ENCODE measurements around the gene CEBPA. TPM values are rescaled to one million over a fixed set of nuclear protein-coding genes. Genes with fewer than 3 reads are reported as not detected.

Gene CEBPA
- total and polyA plus RNA-seq, 2 donors (not counting 1 experiment from before 2014, with no cell fraction given), result 0.17 TPM; not detected in 1

DNA sequence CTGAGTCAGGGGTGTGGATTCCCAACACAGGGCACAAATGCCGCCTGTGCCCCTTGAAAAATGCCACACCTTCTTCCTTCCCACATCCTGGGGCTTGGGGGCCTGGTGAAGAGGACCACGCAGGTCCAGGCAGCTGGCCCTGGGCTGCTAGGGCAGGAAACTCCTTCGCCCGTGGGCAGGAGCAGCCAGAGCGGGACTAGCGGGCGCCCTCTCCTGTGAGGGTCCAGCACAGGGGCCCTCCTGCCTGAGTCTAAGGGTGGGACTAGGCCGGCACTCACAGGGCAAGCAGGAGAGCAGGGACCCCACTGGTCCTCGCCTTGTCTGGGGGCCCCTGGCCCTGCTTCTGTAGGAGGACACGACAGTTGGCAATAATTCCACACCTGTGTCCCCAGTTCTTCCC, 7.5 kb upstream of the CEBPA start:
- DNase-seq (ENCODE audit: low read depth in 2 of 2), result no peak
- Histone ChIP-seq H3K27ac (ENCODE audit: insufficient read depth, low read length) (no peak overlapping the region), H3K27me3 (ENCODE audit: control insufficient read depth, insufficient read depth, low read length) (peaks cover 4% of the 10 kb centered on the region), H3K36me3 (ENCODE audit: control insufficient read depth, insufficient read depth, low read length) (no peaks in the 10 kb centered on the region), H3K9ac (ENCODE audit: insufficient read depth, low read length) (no peak overlapping the region), H3K4me1 (ENCODE audit: control insufficient read depth, extremely low read depth, insufficient read depth, low read length) (no peaks in the 10 kb centered on the region), H3K4me3 (replicated peaks in 1 of 4; ENCODE audit: control extremely low read depth in 1 of 4, insufficient read depth in 1 of 4, low read depth in 3 of 4, low read length in 4 of 4) (no peak overlapping the region), H3K4me2 (ENCODE audit: extremely low read depth, insufficient read depth, low read length) (no peak overlapping the region), H4K20me1 (ENCODE audit: control insufficient read depth, extremely low read depth, insufficient read depth, low read length) (no peaks in the 10 kb centered on the region), H3K9me3 (ENCODE audit: control insufficient read depth, insufficient read depth, low read depth, low read length) (no peaks in the 10 kb centered on the region), H3K79me2 (ENCODE audit: control insufficient read depth, insufficient read depth, low read length) (no peaks in the 10 kb centered on the region), H2AFZ (ENCODE audit: low read length) (no peak overlapping the region)
- TF ChIP-seq, protein P1, sequence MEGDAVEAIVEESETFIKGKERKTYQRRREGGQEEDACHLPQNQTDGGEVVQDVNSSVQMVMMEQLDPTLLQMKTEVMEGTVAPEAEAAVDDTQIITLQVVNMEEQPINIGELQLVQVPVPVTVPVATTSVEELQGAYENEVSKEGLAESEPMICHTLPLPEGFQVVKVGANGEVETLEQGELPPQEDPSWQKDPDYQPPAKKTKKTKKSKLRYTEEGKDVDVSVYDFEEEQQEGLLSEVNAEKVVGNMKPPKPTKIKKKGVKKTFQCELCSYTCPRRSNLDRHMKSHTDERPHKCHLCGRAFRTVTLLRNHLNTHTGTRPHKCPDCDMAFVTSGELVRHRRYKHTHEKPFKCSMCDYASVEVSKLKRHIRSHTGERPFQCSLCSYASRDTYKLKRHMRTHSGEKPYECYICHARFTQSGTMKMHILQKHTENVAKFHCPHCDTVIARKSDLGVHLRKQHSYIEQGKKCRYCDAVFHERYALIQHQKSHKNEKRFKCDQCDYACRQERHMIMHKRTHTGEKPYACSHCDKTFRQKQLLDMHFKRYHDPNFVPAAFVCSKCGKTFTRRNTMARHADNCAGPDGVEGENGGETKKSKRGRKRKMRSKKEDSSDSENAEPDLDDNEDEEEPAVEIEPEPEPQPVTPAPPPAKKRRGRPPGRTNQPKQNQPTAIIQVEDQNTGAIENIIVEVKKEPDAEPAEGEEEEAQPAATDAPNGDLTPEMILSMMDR (conservative IDR thresholded peaks at IDR 0.05 in 1 of 2, IDR thresholded peaks at IDR 0.05 in 1 of 2; ENCODE audit: low read depth in 1 of 2, low read length in 2 of 2), result no peak
- no peak for TF ChIP-seq EZH2 (IDR thresholded peaks at IDR 0.05; ENCODE audit: low read length, missing control alignments)

DNA sequence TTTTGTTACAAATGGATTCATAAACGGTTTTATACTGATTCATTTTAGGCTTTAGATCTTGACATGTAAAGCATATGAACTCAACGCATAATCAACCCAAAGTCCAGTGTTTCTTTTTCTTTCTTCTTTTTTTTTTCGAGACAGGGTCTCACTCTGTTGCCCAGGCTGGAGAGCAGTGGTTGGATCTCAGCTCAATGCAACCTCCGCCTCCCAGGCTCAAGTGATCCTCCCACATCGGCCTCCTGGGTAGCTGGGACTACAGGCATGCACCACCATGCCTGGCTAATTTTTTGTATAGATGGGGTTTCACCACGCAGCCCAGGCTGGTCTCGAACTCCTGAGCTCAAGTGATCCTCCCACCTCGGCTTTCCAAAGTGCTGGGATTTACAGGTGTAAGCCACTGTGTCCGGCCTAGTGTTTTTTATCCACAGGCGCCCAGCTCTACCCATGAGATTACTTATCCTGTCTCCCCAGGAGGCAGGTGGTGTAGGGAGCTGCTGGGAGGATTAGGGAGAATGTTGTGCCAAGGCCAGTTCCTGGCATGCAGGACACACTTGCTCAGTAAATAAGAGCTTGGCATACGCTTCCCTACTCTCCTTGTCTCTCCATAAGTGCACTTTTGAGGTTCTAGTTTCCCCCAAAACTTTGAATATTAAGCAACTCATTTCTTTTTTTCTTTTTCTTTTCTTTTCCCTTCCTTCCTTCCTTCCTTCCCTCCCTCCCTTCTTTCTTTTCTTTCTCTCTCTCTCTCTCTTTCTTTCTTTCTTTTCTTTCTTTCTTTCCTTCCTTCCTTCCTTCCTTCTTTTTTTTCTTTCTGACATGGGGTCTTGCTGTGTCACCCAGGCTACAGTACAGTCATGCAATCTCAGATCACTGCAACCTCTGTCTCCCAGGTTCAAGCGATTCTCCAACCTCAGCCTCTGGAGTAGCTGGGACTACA, 4.8 kb upstream of the CEBPA start:
- no peak overlapping the region for H2AFZ ChIP-seq (ENCODE audit: low read length)
- no peak for TF ChIP-seq EZH2 (IDR thresholded peaks at IDR 0.05; ENCODE audit: low read length, missing control alignments)
- TF ChIP-seq, protein P1 (conservative IDR thresholded peaks at IDR 0.05 in 1 of 2, IDR thresholded peaks at IDR 0.05 in 1 of 2; ENCODE audit: low read depth in 1 of 2, low read length in 2 of 2), result no peak
- no peak overlapping the region for H3K4me2 ChIP-seq (ENCODE audit: extremely low read depth, insufficient read depth, low read length)
- no peak overlapping the region for H3K4me3 ChIP-seq (replicated peaks in 1 of 4; ENCODE audit: control extremely low read depth in 1 of 4, insufficient read depth in 1 of 4, low read depth in 3 of 4, low read length in 4 of 4)
- no peaks in the 10 kb centered on the region for H3K4me1 ChIP-seq (ENCODE audit: control insufficient read depth, extremely low read depth, insufficient read depth, low read length)
- no peak overlapping the region for H3K9ac ChIP-seq (ENCODE audit: insufficient read depth, low read length)
- H3K79me2 ChIP-seq (ENCODE audit: control insufficient read depth, insufficient read depth, low read length), result no peaks in the 10 kb centered on the region
- no peaks in the 10 kb centered on the region for H3K9me3 ChIP-seq (ENCODE audit: control insufficient read depth, insufficient read depth, low read depth, low read length)
- no peak overlapping the region for H3K27ac ChIP-seq (ENCODE audit: insufficient read depth, low read length)
- peaks cover 17% of the 10 kb centered on the region for H3K27me3 ChIP-seq (ENCODE audit: control insufficient read depth, insufficient read depth, low read length)
- H4K20me1 ChIP-seq (ENCODE audit: control insufficient read depth, extremely low read depth, insufficient read depth, low read length), result no peaks in the 10 kb centered on the region
- DNase-seq (ENCODE audit: low read depth in 2 of 2), result no peak
- H3K36me3 ChIP-seq (ENCODE audit: control insufficient read depth, insufficient read depth, low read length), result no peaks in the 10 kb centered on the region

DNA sequence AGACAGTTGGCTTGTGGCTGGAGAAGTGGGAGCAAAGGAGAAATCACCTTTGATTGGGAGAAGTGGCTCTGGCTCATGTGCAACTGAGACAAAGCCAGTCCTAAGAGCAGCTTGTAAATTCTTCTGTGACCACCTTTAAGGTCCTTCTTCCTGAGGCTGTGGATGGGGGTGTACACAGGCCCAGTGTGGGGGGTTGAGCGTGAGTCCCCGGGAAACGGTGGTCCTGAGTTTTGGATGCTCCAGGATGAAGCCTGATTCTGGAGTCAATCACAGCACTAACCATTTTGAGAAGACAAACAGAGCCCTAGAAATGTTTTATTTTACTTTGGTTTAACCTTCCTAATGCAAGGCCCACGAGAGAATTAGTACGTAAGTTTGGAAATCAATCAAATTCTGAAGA, 3.9 kb upstream of the CEBPA start:
- Histone ChIP-seq H3K79me2 (ENCODE audit: control insufficient read depth, insufficient read depth, low read length) (no peaks in the 10 kb centered on the region), H3K4me3 (replicated peaks in 1 of 4; ENCODE audit: control extremely low read depth in 1 of 4, insufficient read depth in 1 of 4, low read depth in 3 of 4, low read length in 4 of 4) (no peak overlapping the region), H4K20me1 (ENCODE audit: control insufficient read depth, extremely low read depth, insufficient read depth, low read length) (no peaks in the 10 kb centered on the region), H3K4me1 (ENCODE audit: control insufficient read depth, extremely low read depth, insufficient read depth, low read length) (no peaks in the 10 kb centered on the region), H3K9ac (ENCODE audit: insufficient read depth, low read length) (no peak overlapping the region), H2AFZ (ENCODE audit: low read length) (no peak overlapping the region), H3K4me2 (ENCODE audit: extremely low read depth, insufficient read depth, low read length) (no peak overlapping the region), H3K9me3 (ENCODE audit: control insufficient read depth, insufficient read depth, low read depth, low read length) (no peaks in the 10 kb centered on the region), H3K27ac (ENCODE audit: insufficient read depth, low read length) (no peak overlapping the region), H3K36me3 (ENCODE audit: control insufficient read depth, insufficient read depth, low read length) (no peaks in the 10 kb centered on the region), H3K27me3 (ENCODE audit: control insufficient read depth, insufficient read depth, low read length) (peaks cover 19% of the 10 kb centered on the region)
- no peak for DNase-seq (ENCODE audit: low read depth in 2 of 2)
- TF ChIP-seq EZH2 (IDR thresholded peaks at IDR 0.05; ENCODE audit: low read length, missing control alignments), result no peak
- TF ChIP-seq, protein P1 (conservative IDR thresholded peaks at IDR 0.05 in 1 of 2, IDR thresholded peaks at IDR 0.05 in 1 of 2; ENCODE audit: low read depth in 1 of 2, low read length in 2 of 2), result no peak

Data from fibroblast of lung (primary cell).